MM.1S (cell line): ENCODE results near the gene PLA2G4E.

Experiments
- DNase-seq: peaks from one replicate; pipeline ENCODE4 v3.0.0-alpha.2; 2015
- H2AFZ ChIP-seq: fragments of 300-600 bp; sonication (generic); 2 replicates; pipeline ENCODE4 v1.6.0; 2016; ENCODE audit warnings: antibody characterized with exemption, low read length
- H3F3A ChIP-seq: fragments of 300-600 bp; sonication (generic); 2 replicates; pipeline ENCODE4 v1.6.1; 2016; ENCODE audit warnings: mild to moderate bottlenecking, antibody characterized with exemption, low read length, moderate library complexity, mixed read lengths; ENCODE audit not compliant: insufficient read depth
- H3K27ac ChIP-seq: fragments of 300-600 bp; sonication (generic); 2 replicates; pipeline ENCODE4 v1.5.1; 2016; ENCODE audit warnings: mild to moderate bottlenecking, low read length
- H3K27me3 ChIP-seq: fragments of 300-600 bp; sonication (generic); replicated peaks from 2 replicates; pipeline ENCODE4 v1.6.0; 2016; ENCODE audit warnings: low read length; ENCODE audit not compliant: insufficient read depth
- H3K36me3 ChIP-seq: fragments of 300-600 bp; sonication (generic); replicated peaks from 2 replicates; pipeline ENCODE4 v1.6.1; 2016; ENCODE audit warnings: mild to moderate bottlenecking, low read length, mixed read lengths; ENCODE audit not compliant: insufficient read depth
- H3K4me1 ChIP-seq: fragments of 300-600 bp; sonication (generic); 2 replicates; pipeline ENCODE4 v1.6.1; 2016; ENCODE audit warnings: low read length, mixed read lengths
- H3K4me2 ChIP-seq: fragments of 300-600 bp; sonication (generic); 2 replicates; pipeline ENCODE4 v1.6.0; 2016; ENCODE audit warnings: low read depth, low read length
- H3K4me3 ChIP-seq: fragments of 300-600 bp; sonication (generic); 2 replicates; pipeline ENCODE4 v1.5.1; 2016; ENCODE audit warnings: low read length, mixed read lengths
- H3K79me2 ChIP-seq: fragments of 300-600 bp; sonication (generic); 2 replicates; pipeline ENCODE4 v1.6.1; 2016; ENCODE audit warnings: mixed run types, low read length, mixed read lengths
- H3K9ac ChIP-seq: fragments of 300-600 bp; sonication (generic); 2 replicates; pipeline ENCODE4 v1.6.1; 2016; ENCODE audit warnings: low read length, mixed read lengths
- H3K9me2 ChIP-seq: fragments of 300-600 bp; sonication (generic); replicated peaks from 2 replicates; pipeline ENCODE4 v1.6.1; 2016; ENCODE audit warnings: mild to moderate bottlenecking, low read length, mixed read lengths; ENCODE audit not compliant: insufficient read depth
- H3K9me3 ChIP-seq: fragments of 300-600 bp; sonication (generic); replicated peaks from 2 replicates; pipeline ENCODE4 v1.6.1; 2016; ENCODE audit warnings: mild to moderate bottlenecking, low read length, mixed read lengths; ENCODE audit not compliant: insufficient read depth
- H4K20me1 ChIP-seq: fragments of 300-600 bp; sonication (generic); 2 replicates; pipeline ENCODE4 v1.6.1; 2016; ENCODE audit warnings: mild to moderate bottlenecking, low read length, moderate library complexity, mixed read lengths; ENCODE audit not compliant: insufficient read depth
- CTCF ChIP-seq: fragments of 300-600 bp; sonication (generic); IDR thresholded peaks from 2 replicates; pipeline ENCODE4 v1.5.1; 2016; ENCODE audit warnings: antibody characterized with exemption, low read length, mixed read lengths
- EZH2 ChIP-seq: fragments of 300-600 bp; sonication (generic); optimal IDR thresholded peaks from 2 replicates; pipeline ENCODE3; 2017; ENCODE audit warnings: low read depth, mild to moderate bottlenecking, antibody characterized with exemption, low read length, mixed read lengths
- EZH2phosphoT487 ChIP-seq: fragments of 300-600 bp; sonication (generic); IDR thresholded peaks from 2 replicates; pipeline ENCODE4 v1.6.1; 2018; ENCODE audit warnings: antibody characterized with exemption, low read length

Gene PLA2G4E

GRCh38 chr15:41970456-41970855 lies 50.4 kb downstream of the PLA2G4E start:
- DNase-seq: no peak
- TF ChIP-seq EZH2phosphoT487 (no peak), EZH2 (no peak), CTCF (no peak)
- Histone ChIP-seq H3K9me2 (no peaks in the 10 kb centered on the region), H3K9me3 (no peaks in the 10 kb centered on the region), H3K4me1 (peaks cover 23% of the 10 kb centered on the region), H4K20me1 (no peaks in the 10 kb centered on the region), H3K4me2 (peak overlapping the region; percentile 87), H3K4me3 (peak overlapping the region; percentile 95), H3F3A (peaks cover 15% of the 10 kb centered on the region), H3K27me3 (no peaks in the 10 kb centered on the region), H3K36me3 (no peaks in the 10 kb centered on the region), H3K79me2 (peaks cover 57% of the 10 kb centered on the region), H3K27ac (peak overlapping the region; percentile 94), H2AFZ (no peak overlapping the region), H3K9ac (peak overlapping the region; percentile 96; the same call in 1 of the 2 replicates)

- no peaks in the 10 kb centered on the region for H4K20me1 ChIP-seq
- TF ChIP-seq EZH2 (no peak), CTCF (no peak), EZH2phosphoT487 (no peak)
- peak overlapping the region; percentile 87; the same call in 1 of the 2 replicates for H3K4me2 ChIP-seq
- no peaks in the 10 kb centered on the region for H3K9me3 ChIP-seq
- H3K4me1 ChIP-seq: peaks cover 23% of the 10 kb centered on the region
- H2AFZ ChIP-seq: no peak overlapping the region
- no peak overlapping the region for H3K9ac ChIP-seq
- peaks cover 15% of the 10 kb centered on the region for H3F3A ChIP-seq
- H3K27ac ChIP-seq: no peak overlapping the region; the same call in 1 of the 2 replicates
- H3K36me3 ChIP-seq: no peaks in the 10 kb centered on the region
- no peak for DNase-seq
- H3K9me2 ChIP-seq: no peaks in the 10 kb centered on the region
- H3K27me3 ChIP-seq: no peaks in the 10 kb centered on the region
- no peak overlapping the region for H3K4me3 ChIP-seq
- H3K79me2 ChIP-seq: peaks cover 63% of the 10 kb centered on the region
These were observed 50.9 kb downstream of the PLA2G4E start for GRCh38 chr15:41969851-41970431.

- Histone ChIP-seq H3K9me3 (no peaks in the 10 kb centered on the region), H3K27ac (no peak overlapping the region), H3K36me3 (no peaks in the 10 kb centered on the region), H3K4me2 (no peak overlapping the region), H4K20me1 (no peaks in the 10 kb centered on the region), H3K4me3 (no peak overlapping the region), H3K4me1 (peaks cover 20% of the 10 kb centered on the region), H3K9me2 (no peaks in the 10 kb centered on the region), H3K79me2 (peaks cover 65% of the 10 kb centered on the region), H3K27me3 (no peaks in the 10 kb centered on the region), H3F3A (peaks cover 15% of the 10 kb centered on the region), H3K9ac (no peak overlapping the region), H2AFZ (no peak overlapping the region)
- DNase-seq: no peak
- TF ChIP-seq EZH2 (no peak), CTCF (no peak), EZH2phosphoT487 (no peak)
These were observed 52.1 kb downstream of the PLA2G4E start for GRCh38 chr15:41968701-41969100.
